Activated CD8-positive, alpha-beta memory T cell treated with anti-CD3 and anti-CD28 coated beads, Interleukin-2, amount 50 U/mL, for 1 hour (primary cell): ENCODE measurements around the gene OR56A1.

Source experiments
- DNase-seq: peaks from one replicate; pipeline ENCODE4 v3.0.0-alpha.2; 2020; ENCODE audit errors: extremely low read depth

Gene OR56A1

DNA sequence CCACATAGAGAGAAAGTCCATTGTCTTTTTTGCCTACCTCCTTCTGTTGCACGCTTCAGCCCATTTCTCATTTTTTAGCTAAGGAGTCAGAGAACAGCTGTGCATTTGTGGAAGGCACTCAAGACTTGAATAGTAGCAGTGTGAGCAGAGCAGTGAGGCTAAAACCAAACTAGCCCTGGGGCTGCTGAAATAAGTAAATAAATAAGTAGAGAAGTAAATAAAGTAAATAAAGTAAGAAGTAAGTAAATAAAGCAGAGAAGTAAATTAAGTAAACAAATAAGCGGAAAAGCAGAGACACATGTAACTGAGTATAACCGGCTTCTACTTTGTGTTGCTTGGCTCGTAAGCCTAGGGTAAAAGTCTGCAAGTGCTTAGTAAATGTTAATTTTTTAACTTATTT lies 41.4 kb downstream of the OR56A1 start:
- no peak for DNase-seq

DNA sequence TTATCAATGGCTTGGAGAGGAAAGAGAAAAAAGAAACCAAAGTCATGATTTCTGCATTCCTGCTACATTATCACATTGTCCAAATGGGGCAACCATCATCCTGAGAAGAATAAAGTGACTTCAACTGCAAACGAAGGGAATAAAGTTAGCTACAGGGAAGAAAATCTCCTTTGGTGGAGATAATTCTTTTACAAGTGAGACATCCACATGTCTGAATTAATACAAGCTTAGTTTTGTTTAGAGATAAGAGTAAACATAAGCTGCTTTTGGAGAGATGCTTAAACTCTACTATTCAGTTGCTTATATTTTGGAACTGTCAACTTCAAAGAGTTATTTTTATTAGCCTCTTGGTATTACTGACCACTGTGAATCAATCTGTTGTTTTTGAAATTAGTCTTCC lies 43.7 kb downstream of the OR56A1 start, which contains the start of gene OR52L1:
Gene OR52L1, minus strand, starts transcription at position 101 of the 400 bp plus-strand sequence. Its CDS starts 55 bp downstream, at position 46.
- DNase-seq = no peak

DNA sequence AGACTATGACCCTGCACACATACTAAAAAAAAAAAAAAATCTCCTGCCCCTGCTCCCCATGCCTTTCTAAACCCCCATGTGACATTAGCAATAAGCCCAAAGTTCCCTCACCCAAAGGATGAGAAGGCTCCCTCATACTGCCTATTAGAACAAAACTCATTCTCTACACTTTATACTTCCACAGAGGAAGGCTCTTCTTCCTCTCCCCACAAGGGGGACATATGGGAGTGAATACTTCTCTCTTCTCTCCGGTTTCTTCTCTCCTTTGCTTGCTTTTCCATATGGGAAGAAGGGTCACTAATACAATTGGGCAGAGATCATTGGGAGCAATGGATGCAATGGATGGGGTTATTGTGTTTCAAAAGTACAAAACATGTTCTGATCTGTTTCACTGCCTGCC lies 47.1 kb downstream of the OR56A1 start:
- DNase-seq = no peak

DNA sequence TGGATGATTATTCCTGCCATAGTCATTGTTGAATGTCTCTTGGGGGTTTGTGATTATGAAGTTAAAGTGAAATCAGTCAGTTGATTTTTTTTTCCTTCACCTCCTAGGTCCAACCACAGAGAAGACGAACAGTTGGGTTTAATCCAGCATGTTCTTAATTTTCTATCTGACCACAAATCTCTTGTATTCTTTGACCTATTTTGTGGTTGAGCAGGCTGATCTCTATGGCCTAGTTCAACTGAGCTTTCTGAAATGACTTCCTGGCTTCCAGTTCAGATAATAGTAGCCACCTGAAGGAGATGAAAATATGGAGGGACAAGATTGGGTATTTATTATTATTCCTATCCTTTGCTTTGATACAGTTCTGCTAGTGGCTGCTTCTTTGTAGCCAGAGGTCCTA lies 57.0 kb downstream of the OR56A1 start:
- no peak for DNase-seq
